GM10248 (cell line): ENCODE data around the gene NELL1.

ENCODE experiments used
- CTCF ChIA-PET: fragments of 300-600 bp; sonication (Branson Sonifier 250); formaldehyde crosslinking; extraction: SDS; loops from one replicate; lab custom pipeline; 2021; ENCODE audit warnings: antibody characterized with exemption; lab: Yijun Ruan, JAX
- POLR2A ChIA-PET: fragments of 350-650 bp; sonication (Branson Sonifier 250); formaldehyde crosslinking; extraction: SDS; loops from one replicate; lab custom pipeline; 2020; ENCODE audit warnings: antibody characterized with exemption; lab: Yijun Ruan, JAX
- DNase-seq: peaks from one replicate; pipeline ENCODE4 v3.0.0; 2012; ENCODE audit errors: extremely low spot score
- CTCF ChIP-seq: IDR thresholded peaks from 2 replicates; pipeline ENCODE4 v1.5.1; 2012; ENCODE audit warnings: mild to moderate bottlenecking, low read depth; ENCODE audit errors: extremely low read depth, missing control alignments, control extremely low read depth

Gene NELL1

GRCh38 chr11:20639688-20640087 lies 29.7 kb upstream of the NELL1 start:
- ChIA-PET CTCF (interaction anchor here (2.3 to 3.7 kb wide), 4 partner anchors 8 to 872 kb away, joined by 9 to 23 read pairs (median 13); no protein-coding TSS in a partner anchor), POLR2A (no interaction called here)
- DNase-seq, result no peak
- no peak for TF ChIP-seq CTCF

GRCh38 chr11:20640401-20640800 lies 29.0 kb upstream of the NELL1 start:
- DNase-seq, result no peak
- no peak for TF ChIP-seq CTCF
- POLR2A ChIA-PET, result no interaction called here
- CTCF ChIA-PET, result no interaction called here

GRCh38 chr11:20644360-20644759 lies 25.0 kb upstream of the NELL1 start:
- POLR2A ChIA-PET, result no interaction called here
- CTCF ChIA-PET, result interaction anchor here (1.4 to 8.1 kb wide), 2 partner anchors 10 to 867 kb away, joined by 5 to 65 read pairs; no protein-coding TSS in a partner anchor
- TF ChIP-seq CTCF, result no peak
- DNase-seq, result no peak

GRCh38 chr11:20647976-20648565 lies 21.3 kb upstream of the NELL1 start:
- DNase-seq, result peak; percentile 64
- ChIA-PET CTCF (interaction anchor here (0.6 to 8.1 kb wide), 19 partner anchors 8 to 1658 kb away, joined by 3 to 65 read pairs (median 5); no protein-coding TSS in a partner anchor), POLR2A (no interaction called here)
- TF ChIP-seq CTCF, result peak; percentile 83

- no peak for DNase-seq
- ChIA-PET POLR2A (no interaction called here), CTCF (interaction anchor here (8.1 kb wide), 1 partner anchor 859 kb away, joined by 65 read pairs; no protein-coding TSS in a partner anchor)
- TF ChIP-seq CTCF, result no peak
These were observed 17.1 kb upstream of the NELL1 start for GRCh38 chr11:20652150-20652806.

GRCh38 chr11:20654038-20654437 lies 15.3 kb upstream of the NELL1 start:
- no peak for TF ChIP-seq CTCF
- POLR2A ChIA-PET, result no interaction called here
- CTCF ChIA-PET, result interaction anchor here (1.0 to 2.0 kb wide), 4 partner anchors 8 to 1577 kb away, joined by 3 to 5 read pairs (median 4); no protein-coding TSS in a partner anchor

More at GRCh38 chr11:20654038-20654437, 15.3 kb upstream of the NELL1 start:
- no peak for DNase-seq
